Effector CD8-positive, alpha-beta T cell (primary cell): ENCODE data around the gene SETD5.

Source experiments
- DNase-seq: peaks from one replicate; lab custom pipeline; 2025; lab: John Stamatoyannopoulos, UW
- total RNA-seq, 4 experiments: gene quantifications; one replicate each; lab custom pipeline; 2026; lab: John Stamatoyannopoulos, UW

SETD5 gene
- 126 to 178 (median 166) reads per million in 4 experiments for total RNA-seq

GRCh38 chr3:9397332-9397905 is at the start of gene SETD5:
SETD5 (plus strand) TSS chr3:9397615; CDS start chr3:9428939, 31,324 bp downstream.
- peak; percentile 98 for DNase-seq

GRCh38 chr3:9347887-9348286 is 49.5 kb upstream of the SETD5 start:
- no peak for DNase-seq

GRCh38 chr3:9349321-9350117 is 47.9 kb upstream of the SETD5 start:
- no peak for DNase-seq

GRCh38 chr3:9351709-9352126 is 45.7 kb upstream of the SETD5 start:
- DNase-seq, result no peak

GRCh38 chr3:9352917-9353752 is 44.3 kb upstream of the SETD5 start:
- DNase-seq, result peak; percentile 34

- DNase-seq, result no peak
These were observed 35.6 kb upstream of the SETD5 start for GRCh38 chr3:9361691-9362388.

- peak; percentile 85 for DNase-seq
These were observed 34.5 kb upstream of the SETD5 start, which contains the start of gene THUMPD3 for GRCh38 chr3:9362731-9363530. THUMPD3 (plus strand) TSS chr3:9363054; CDS start chr3:9365069, 2,015 bp downstream.

- DNase-seq, result no peak
These were observed 27.9 kb upstream of the SETD5 start for GRCh38 chr3:9369508-9369907.

GRCh38 chr3:9373465-9373864 is 23.9 kb upstream of the SETD5 start:
- no peak for DNase-seq

GRCh38 chr3:9377981-9378380 is 19.4 kb upstream of the SETD5 start:
- no peak for DNase-seq

GRCh38 chr3:9379327-9379726 is 18.1 kb upstream of the SETD5 start:
- no peak for DNase-seq

GRCh38 chr3:9380014-9380413 is 17.4 kb upstream of the SETD5 start:
- DNase-seq, result no peak

- no peak for DNase-seq
These were observed 13.1 kb upstream of the SETD5 start for GRCh38 chr3:9384141-9384828.

GRCh38 chr3:9385187-9386077 is 12.0 kb upstream of the SETD5 start:
- no peak for DNase-seq

GRCh38 chr3:9386078-9386459 is 11.3 kb upstream of the SETD5 start:
- no peak for DNase-seq

GRCh38 chr3:9386501-9387321 is 10.7 kb upstream of the SETD5 start:
- no peak for DNase-seq

- DNase-seq, result no peak
These were observed 10.1 kb upstream of the SETD5 start for GRCh38 chr3:9387322-9387655.

GRCh38 chr3:9388142-9388541 is 9.3 kb upstream of the SETD5 start:
- DNase-seq, result no peak
